HuH-7 (cell line): ENCODE data around the gene CXCR1.
"Not testable (repeated sequence)": the region's sequence is repeated elsewhere in the genome, so short reads cannot be mapped to it uniquely, and the experiment has no call there.

ENCODE experiments used
- DNase-seq: peaks from one replicate; pipeline ENCODE4 v3.0.0; 2011; ENCODE audit warnings: low spot score

Gene CXCR1

GRCh38 chr2:218161644-218162043 is 5.1 kb downstream of the CXCR1 start:
- no peak for DNase-seq

GRCh38 chr2:218155953-218156479 is 10.7 kb downstream of the CXCR1 start:
- no peak for DNase-seq

GRCh38 chr2:218152777-218153176 is 14.0 kb downstream of the CXCR1 start:
- no peak for DNase-seq

- no peak for DNase-seq
Observed at GRCh38 chr2:218152172-218152571, 14.6 kb downstream of the CXCR1 start.

- DNase-seq = no peak
Observed at GRCh38 chr2:218149848-218150440, 16.8 kb downstream of the CXCR1 start.

- no peak for DNase-seq
Observed at GRCh38 chr2:218149098-218149497, 17.7 kb downstream of the CXCR1 start.

GRCh38 chr2:218146056-218146455 is 20.7 kb downstream of the CXCR1 start:
- DNase-seq = no peak

- DNase-seq = no peak
Observed at GRCh38 chr2:218145124-218145523, 21.6 kb downstream of the CXCR1 start.

GRCh38 chr2:218138047-218138446 is 28.7 kb downstream of the CXCR1 start:
- no peak for DNase-seq

GRCh38 chr2:218137514-218137913 is 29.2 kb downstream of the CXCR1 start:
- no peak for DNase-seq

GRCh38 chr2:218130822-218131221 is 35.9 kb downstream of the CXCR1 start:
- no peak for DNase-seq

- no peak for DNase-seq
Observed at GRCh38 chr2:218130377-218130776, 36.4 kb downstream of the CXCR1 start.

- DNase-seq = no peak
Observed at GRCh38 chr2:218129458-218130135, 37.2 kb downstream of the CXCR1 start.

- DNase-seq = no peak
Observed at GRCh38 chr2:218128781-218129457, 37.8 kb downstream of the CXCR1 start.

GRCh38 chr2:218127929-218128455 is 38.8 kb downstream of the CXCR1 start:
- no peak for DNase-seq

GRCh38 chr2:218125626-218126080 is 41.1 kb downstream of the CXCR1 start, which contains the start of gene CXCR2:
TSS of gene CXCR2 (plus strand) at chr2:218126028. CDS start at chr2:218134802, 8,774 bp downstream.
- no peak for DNase-seq

- DNase-seq = no peak
Observed at GRCh38 chr2:218125095-218125494, 41.7 kb downstream of the CXCR1 start.

GRCh38 chr2:218123986-218124385 is 42.8 kb downstream of the CXCR1 start:
- DNase-seq = no peak

- DNase-seq = not testable (repeated sequence)
Observed at GRCh38 chr2:218122286-218122685, 44.5 kb downstream of the CXCR1 start.

- DNase-seq = not testable (repeated sequence)
Observed at GRCh38 chr2:218121789-218122188, 45.0 kb downstream of the CXCR1 start.
